ENCODE data around the gene PRKAB2.
"Not testable (repeated sequence)": the region's sequence is repeated elsewhere in the genome, so short reads cannot be mapped to it uniquely, and the experiment has no call there.

The PRKAB2 gene, protein sequence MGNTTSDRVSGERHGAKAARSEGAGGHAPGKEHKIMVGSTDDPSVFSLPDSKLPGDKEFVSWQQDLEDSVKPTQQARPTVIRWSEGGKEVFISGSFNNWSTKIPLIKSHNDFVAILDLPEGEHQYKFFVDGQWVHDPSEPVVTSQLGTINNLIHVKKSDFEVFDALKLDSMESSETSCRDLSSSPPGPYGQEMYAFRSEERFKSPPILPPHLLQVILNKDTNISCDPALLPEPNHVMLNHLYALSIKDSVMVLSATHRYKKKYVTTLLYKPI

DNA sequence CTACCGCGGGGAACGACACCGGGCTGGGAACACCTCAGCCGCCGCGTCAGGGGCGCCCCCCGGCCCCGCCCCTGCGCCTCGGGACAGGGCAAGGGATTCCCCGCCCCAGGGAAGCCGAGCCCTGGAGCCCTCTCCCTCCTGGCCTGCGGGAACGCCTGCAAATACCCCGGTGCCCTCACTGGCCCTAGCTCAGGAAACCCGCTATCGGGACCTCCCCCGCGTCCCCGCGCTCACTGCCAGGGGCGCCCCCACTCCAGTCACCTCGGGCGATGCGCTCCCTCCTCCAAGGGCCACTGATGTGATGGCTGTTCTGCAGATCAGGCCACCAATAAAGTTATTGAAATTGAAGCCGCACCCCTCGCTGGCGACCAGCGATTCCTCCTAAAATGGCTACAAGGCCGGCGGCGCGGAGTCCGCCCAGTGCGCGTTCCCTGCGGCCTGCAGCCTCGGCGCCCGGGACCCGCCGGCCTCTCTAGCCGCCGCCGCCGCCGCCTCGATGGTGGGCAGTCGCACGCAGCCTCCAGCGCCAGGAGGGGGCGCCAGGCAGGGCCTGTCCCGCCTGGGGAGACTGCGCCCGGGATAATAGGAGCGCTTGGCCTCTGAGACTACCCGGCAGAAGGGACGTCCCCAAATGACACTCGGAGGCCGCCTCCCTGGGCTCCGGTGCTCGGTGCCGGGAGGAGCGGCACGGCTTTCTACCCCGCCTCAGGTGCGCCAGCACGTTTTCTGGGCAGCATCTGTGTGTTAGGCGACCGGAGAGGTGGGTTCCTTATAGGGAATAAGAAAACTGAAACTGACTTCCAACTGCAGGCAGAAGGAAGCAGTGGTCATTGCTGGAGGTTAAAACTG, at the start of gene PRKAB2:
Gene PRKAB2, minus strand, starts transcription at position 303 of the 849 bp plus-strand sequence. CDS start 326 bp downstream, outside the sequence.
- DNase-seq (ENCODE audit: low read depth in 2 of 2): peak; percentile 81 to 82

DNA sequence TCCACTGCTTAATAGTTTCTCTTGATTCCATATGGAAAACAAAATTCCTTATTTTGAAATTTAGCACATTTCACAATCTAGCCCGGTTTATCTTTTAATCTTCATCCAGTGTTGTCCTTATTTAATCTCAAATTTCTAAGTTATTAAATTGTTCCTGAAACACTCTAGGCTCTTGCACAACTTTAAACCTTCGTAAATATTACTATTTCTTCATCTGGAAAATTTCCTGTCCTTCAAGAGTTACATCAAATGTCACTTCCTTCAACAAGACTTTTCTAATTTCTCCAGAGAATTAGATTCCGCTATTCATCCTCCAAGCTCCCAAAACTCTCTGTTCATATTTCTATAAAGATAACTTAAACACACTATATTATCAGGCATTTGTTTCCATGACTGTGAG, 46.3 kb upstream of the PRKAB2 start:
- no peak for DNase-seq (ENCODE audit: low read depth in 2 of 2)

DNA sequence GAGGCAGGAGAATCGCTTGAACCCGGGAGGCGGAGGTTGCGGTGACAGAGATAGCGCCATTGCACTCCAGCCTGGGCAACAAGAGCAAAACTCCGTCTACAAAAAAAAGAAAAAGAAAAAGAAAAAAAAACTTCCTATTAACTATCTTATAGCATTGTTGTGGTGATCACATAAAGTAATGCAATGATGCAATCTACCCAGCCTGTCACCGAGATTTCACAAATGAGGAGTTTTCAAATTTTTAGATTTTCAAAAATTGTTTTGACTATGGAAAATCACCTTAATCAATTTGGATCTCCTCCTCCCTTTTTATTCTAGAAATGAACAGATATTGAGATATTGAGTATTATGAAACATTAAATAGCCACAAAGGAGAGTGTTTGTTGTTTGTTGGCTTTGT, 44.9 kb upstream of the PRKAB2 start:
- DNase-seq (ENCODE audit: low read depth in 2 of 2): no peak

DNA sequence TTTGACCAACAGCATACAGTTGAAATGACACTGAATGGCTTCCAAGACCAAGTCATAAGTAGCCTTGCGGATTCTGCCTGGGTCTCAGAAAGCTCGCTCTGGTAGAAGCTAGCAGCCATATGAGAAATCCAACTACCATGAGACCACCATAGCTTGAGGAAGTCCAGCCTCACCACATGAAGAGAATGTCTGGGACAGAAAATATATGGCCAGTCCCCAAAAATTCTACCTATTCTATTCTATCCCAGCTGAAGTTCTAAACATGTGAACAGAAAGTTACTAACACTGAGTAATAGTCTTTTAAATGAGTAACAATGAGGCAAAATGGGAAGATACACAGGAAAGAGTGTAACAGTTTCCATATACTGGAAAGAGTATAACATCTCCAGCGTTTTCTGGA, 43.9 kb upstream of the PRKAB2 start:
- no peak for DNase-seq (ENCODE audit: low read depth in 2 of 2)

DNA sequence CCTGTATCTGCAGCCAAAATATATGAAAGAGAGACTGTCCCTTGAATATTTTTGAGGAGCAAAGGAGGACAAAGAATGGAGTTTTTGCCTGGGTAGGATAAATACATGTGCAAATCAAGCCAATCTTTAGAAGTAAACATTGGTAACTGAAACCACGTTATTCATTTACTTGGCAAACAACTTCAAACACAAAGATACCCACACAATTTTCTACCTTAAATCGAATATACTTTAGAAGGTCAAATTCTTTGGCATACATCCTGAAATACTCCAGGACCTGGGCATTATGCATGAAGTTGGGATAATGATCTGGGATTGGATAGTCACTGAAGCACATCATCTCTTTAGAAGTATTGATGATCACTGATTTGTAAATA, 43.3 kb upstream of the PRKAB2 start:
- DNase-seq (ENCODE audit: low read depth in 2 of 2): no peak

DNA sequence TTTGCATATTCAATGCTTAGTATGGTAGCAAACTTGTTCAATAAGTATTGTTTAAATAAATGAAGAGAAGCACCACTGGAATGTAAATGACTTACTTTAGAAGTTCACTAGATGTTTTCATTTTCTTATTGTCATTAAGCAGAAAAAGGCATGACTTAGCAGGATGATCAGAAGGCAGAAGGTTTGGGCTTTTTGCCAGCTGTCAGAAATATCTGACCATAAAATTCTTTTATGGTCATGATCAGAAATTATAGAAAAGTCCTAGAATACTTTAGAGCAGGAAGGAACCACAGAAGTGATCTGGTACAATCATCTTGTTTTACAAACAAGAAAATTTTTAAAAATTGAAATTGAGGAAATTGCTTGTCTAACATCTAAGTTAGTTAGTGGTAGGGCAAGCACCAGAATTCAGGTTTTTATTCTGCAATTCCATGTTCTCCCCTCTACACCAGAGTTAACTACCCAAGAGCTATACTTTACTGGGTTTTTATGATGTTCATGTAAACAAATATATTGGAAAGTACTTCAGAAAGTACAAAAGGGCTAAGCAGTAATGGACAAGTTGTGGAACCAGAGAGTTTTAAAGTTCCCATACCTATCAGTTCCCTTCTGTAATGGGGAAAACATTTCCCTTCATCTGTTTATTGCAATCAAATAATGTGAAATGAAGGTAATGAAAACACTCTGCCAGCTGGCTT, 42.7 kb upstream of the PRKAB2 start:
- no peak for DNase-seq (ENCODE audit: low read depth in 2 of 2)

DNA sequence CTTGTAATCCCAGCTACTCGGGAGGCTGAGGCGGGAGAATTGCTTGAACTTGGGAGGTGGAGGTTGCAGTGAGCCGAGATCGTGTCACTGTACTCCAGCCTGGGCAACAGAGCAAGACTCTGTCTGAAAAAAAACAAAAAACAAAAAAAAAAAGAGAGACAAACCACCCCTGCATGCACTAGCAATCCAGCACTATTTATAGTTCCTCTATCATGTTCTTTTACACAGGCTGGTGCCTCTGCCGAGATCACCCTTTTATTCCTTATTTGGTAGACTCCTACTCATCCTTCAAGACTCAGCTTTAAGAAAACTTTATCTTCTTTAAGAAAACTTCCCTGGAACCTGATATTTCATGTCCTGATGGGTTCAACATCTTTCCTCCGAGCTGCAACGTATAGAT, 42.1 kb upstream of the PRKAB2 start:
- DNase-seq (ENCODE audit: low read depth in 2 of 2): no peak

DNA sequence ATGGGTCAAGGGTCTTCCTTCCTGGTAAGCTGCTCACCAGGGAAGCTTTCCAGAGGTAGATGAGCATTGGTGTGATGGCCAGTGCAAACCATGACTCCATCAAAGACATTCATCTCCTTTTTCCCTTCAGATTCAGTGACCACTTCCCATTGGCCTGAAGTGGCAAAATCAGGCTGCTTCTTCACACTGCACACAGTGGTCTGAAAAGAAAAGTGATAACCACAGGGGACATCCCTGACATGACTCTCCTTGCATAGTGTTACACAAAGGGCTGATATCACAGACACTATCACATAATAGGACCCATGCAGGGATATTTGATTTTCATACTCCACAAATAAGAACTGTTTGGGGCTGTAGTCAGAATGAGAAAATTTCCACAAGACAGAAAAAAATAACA, 41.0 kb upstream of the PRKAB2 start:
- no peak for DNase-seq (ENCODE audit: low read depth in 2 of 2)

DNA sequence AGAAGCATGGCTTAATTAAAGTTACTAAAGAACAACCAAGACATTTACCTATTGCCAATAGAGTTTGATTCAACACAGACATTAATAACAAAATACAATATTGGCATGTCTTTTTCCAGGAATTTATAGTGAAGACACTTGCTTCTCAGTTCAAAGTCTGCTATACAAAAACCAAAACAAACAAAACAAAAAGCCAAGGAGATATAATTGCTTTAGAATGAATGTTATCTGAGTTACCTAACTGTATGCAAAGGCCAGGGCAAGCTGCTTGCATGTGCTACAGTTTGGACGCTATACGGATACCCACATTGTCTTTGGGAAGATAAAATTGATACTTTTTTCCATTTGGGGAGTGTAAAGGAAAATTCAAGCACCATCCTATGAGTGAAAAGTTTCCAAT, 39.3 kb upstream of the PRKAB2 start:
- DNase-seq (ENCODE audit: low read depth in 2 of 2): no peak

DNA sequence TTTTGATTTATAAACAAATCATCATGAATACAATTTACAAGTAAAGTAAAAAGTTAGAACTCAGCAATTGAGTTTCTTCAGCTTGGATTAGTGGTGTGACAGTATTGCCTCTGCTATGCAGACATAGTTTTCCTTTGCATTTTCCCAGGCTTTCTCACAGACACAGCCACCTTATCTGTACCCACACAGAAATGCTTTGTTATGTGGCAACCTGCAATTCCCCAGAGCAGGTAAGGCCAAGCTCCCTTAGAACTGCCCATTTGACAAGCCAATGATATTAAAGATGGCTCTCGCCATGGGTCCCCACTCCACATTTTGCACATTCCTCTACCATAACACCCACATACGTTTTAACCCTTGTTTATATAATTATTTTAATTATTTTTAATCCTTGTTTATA, 38.7 kb upstream of the PRKAB2 start:
- DNase-seq (ENCODE audit: low read depth in 2 of 2): no peak

DNA sequence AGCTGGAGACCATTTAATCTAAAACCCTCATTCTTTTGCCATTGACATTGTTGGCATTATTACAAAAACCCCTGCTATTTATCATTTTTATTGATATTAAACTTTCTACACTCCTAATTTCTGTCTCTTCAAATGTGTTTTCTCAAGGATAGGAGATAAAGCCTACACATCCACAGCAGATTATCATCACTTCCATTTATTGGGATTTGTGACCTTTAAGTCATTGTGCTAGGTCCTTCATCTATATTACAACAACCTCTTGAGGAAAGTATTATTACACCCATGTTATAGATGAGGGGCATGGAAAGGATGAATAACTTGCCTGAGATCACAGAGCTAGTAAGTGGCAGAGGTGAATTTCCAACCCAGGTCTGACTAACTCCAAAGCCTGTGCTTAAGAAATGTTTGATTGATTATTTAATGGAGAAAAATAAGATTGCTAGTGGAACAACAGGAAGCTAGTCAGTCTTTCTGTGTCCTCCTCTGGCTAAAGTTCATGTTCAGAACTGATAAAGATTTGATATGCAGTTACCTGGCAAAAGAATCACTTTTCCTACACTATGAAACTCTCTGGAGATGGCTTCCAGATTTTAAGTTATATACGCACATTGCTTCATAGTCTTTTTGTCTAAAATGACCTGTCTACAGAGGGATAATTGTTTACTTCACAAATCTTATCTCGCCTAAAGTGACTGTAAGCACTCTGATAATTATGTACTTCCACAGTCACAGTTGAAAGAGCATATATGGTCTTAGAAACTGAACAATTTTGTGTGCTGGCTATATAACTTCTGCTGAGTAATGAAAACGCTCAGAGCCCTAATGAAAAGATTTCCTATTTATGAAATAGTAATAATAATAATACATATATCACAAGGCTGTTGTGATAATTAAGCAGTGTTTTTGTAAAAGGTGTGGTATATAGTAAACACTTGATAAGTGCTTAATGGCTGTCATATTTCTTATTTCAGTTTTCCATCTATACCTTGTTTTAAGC, 37.9 kb upstream of the PRKAB2 start:
- DNase-seq (ENCODE audit: low read depth in 2 of 2): no peak

DNA sequence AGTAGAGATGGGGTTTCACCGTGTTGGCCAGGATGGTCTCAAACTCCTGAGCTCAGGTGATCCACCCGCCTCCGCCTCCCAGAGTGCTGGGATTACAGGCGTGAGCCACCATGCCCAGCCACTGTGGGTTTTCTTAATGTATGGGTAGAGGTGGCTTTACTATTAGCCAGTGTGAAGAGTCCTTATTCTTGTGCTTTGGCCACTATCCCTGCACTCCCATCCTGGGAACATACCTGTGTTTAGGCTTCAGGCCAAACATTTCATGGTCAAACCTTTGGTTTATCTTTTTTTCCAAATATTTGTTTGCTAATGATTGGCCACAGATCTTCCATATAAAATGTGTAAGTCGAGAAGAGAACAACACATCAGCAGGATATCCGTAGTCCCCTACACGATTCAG, 36.3 kb upstream of the PRKAB2 start:
- no peak for DNase-seq (ENCODE audit: low read depth in 2 of 2)

DNA sequence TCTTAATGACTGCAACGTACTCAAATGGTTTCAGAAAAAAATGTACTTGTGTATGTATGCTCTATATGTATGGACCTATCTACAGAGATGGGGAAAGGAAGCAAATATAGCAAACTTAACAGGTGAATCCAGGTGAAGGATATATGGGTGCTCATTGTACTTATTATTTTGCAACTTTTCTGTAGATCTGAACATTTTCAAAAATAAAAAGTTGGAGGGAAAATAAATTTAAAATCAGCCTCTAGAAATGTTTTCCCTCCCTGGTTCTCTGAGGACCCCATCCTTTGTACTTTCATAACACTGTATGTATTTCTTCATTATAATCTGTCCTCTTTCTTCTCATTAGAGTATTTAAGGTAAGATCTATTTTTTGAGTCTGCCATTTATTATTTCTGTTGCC, 34.9 kb upstream of the PRKAB2 start:
- DNase-seq (ENCODE audit: low read depth in 2 of 2): no peak

DNA sequence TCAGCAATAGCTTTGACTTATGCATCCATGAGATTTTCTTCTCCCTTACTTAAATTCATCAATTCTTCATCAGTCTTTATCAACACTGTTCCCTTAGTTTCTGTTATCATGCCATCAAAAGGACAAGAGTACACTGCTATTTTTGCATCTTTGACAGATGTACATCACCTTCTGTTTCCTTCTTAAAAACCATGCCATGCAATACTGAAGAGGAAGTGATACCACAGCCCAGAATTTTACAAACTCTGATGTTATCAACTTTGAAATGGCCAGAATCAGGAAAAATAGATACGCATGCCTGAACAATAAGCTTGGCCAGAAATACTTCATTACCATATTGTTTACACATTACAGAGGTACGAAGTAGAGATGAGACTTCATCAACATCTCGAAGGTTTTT, 31.8 kb upstream of the PRKAB2 start:
- DNase-seq (ENCODE audit: low read depth in 2 of 2): no peak

DNA sequence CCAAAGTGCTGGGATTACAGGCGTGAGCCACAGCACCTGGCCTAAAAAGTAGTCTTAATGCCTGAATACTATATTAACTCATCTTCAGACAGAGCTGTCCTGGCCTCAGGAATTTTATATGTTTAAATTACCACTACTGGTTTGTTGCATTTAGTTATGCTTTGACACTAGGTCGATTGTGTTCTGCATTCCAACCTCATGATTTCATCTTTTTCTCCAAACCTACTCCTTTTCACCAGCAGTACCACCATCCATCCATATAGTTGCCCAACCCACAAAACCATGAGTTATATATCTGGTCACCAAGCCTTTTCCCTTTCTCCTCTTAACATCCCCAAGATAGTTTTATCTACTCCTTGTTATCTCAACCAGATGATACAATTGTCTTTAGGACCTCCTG, 30.3 kb upstream of the PRKAB2 start:
- DNase-seq (ENCODE audit: low read depth in 2 of 2): no peak

DNA sequence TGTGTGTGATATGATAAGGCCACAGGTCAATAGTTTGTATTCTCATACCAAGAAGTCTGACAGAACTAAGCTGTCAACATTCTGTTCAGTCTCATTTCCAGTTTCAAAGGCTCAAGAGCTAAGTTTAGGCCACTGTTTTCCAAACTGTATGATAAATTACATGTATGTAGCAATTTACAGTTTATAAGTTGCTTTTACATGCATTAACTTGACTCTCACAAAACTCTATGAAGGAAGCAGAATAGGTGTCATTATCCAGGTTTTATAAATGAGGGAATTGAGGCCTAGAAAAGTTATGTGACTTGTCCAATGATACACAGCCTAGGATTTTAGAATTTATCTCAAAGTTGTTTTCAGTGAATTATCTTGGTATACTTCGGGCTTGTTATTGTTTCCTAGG, 29.5 kb upstream of the PRKAB2 start:
- DNase-seq (ENCODE audit: low read depth in 2 of 2): no peak

DNA sequence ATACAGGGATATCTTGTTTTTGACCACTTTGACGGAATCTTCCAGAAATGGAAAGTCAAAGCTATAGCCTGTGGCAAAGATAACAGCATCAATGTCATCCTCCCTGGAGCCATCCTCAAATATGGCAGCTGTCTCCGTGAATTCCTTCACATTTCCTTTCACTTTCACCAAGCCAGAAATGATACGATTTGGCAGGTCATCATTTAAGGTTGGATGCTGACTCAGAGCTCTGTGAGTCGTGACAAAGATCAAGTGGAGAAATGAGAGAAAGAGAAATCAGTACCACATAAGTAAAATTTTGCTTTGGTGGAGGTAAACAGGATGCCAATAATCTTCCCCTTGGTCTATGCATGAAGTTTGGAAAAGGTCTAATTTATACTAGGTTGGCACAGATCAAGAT, 29.0 kb upstream of the PRKAB2 start:
- no peak for DNase-seq (ENCODE audit: low read depth in 2 of 2)

DNA sequence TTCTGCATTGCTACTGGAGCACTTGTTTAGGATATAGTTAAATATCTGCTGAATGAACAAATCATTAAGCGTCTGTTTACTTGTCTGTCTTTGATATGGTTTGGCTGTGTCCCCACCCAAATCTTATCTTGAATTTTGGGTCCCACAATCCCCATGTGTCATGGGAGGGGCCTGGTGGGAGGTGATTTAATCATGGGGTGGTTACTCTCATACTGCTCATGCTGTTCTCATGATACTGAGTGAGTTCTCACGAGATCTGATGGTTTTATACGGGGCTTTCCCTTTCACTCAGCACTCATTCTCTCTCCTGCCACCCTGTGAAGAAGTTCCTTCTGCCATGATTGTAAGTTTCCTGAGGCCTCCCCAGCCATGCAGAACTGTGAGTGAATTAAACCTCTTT, 25.1 kb upstream of the PRKAB2 start:
- not testable (repeated sequence) for DNase-seq (ENCODE audit: low read depth in 2 of 2)

DNA sequence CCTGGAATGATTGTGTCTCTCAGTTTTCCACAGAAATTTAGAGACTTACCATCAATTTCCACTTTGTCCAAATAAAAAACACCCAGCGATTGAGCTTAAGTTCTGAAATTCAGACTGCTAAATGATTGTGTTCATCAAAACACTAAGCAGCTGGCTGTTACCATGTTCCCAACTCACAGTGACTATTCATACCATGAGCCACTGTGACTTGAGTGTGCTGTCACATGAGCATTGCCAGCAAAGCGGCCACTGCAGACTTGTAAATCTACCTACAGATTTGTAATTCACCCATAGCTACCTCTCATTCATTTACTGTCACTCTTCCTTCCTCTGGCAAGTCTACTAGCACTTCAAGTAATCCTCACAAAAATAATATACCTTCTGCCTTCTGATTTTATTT, 17.2 kb upstream of the PRKAB2 start:
- no peak for DNase-seq (ENCODE audit: low read depth in 2 of 2)

DNA sequence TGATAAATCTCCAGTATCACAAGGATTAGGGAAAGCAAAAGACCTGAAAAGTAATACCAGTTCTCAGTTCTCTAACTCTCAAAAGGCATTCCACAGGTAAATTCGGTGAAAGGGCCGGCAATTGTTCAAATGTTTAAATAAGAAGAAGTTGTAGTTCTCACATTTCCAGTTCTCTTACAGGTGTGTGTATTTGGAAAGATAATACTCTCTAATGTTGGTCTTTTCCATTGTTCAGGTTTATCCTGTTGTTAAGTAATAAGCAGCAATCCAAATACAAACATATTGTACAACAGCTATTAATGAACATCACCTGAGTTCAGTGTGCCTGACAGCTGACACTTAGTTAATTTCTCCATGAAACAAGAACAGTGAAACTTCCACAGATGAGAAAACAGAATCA, 13.2 kb upstream of the PRKAB2 start:
- DNase-seq (ENCODE audit: low read depth in 2 of 2): no peak

DNA sequence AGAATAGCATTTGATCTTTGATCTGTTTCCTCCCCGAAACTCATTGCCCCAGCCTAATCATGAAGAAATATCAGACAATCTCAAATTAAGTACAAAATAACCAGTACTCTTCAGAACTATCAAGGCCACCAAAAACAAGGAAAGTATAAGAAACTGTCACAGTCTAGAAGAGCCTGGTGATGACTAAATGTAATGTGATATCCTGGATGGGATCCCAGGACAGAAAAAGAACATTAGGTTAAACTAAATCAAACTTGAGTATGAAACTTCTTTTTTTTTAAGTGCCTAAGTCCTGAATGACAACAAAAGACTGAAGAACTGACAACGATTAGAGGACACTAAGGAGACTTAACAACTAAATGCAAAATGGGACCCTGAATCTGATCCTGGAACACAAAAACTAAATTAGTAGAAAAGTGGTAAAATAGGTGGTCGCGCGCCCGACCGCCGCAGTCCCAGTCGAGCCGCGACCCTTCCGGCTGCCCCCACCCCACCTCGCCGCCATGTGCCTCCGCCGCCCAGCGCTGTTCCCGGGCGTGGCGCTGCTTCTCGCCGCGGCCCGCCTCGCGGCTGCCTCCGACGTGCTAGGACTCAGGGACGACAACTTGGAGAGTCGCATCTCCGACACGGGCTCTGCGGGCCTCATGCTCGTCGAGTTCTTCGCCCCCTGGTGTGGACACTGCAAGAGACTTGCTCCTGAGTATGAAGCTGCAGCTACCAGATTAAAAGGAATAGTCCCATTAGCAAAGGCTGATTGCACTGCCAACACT, 5.5 kb upstream of the PRKAB2 start:
- DNase-seq (ENCODE audit: low read depth in 2 of 2): no peak

All from stimulated activated CD8-positive, alpha-beta memory T cell treated with anti-CD3 and anti-CD28 coated beads, Interleukin-15, amount 100 ng/mL, for 4 hours (primary cell).